Activated T-cell treated with anti-CD3 and anti-CD28 coated beads, Interleukin-2, amount 50 U/mL, for 48 hours (primary cell): ENCODE data around the gene HOXC13.

ENCODE experiments used
- DNase-seq, 2 experiments: peaks; one replicate each; pipeline ENCODE4 v3.0.0-alpha.2; 2020

Gene HOXC13

DNA sequence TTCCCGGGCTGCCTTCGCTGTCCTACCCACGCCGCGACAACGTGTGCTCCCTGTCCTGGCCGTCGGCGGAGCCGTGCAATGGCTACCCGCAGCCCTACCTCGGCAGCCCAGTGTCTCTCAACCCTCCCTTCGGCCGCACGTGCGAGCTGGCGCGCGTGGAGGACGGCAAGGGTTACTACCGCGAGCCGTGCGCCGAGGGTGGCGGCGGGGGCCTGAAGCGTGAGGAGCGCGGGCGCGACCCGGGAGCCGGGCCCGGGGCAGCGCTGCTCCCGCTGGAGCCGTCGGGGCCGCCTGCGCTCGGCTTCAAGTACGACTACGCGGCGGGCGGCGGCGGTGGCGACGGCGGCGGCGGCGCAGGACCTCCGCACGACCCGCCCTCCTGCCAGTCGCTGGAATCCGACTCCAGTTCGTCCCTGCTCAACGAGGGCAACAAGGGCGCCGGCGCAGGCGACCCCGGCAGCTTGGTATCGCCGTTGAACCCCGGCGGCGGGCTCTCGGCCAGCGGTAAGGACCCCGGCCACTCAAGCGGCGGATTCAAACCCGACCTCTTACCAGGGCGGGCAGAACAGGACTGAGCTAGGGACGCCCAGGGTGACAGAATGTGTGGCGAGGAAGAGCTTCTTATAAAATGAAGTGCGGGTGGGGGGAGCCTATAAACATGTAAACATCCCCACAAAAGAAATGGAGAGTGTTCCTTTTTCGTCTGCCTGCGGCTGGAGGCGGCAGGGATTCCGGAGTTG lies 16.6 kb downstream of the HOXC13 start:
- DNase-seq, result no peak

DNA sequence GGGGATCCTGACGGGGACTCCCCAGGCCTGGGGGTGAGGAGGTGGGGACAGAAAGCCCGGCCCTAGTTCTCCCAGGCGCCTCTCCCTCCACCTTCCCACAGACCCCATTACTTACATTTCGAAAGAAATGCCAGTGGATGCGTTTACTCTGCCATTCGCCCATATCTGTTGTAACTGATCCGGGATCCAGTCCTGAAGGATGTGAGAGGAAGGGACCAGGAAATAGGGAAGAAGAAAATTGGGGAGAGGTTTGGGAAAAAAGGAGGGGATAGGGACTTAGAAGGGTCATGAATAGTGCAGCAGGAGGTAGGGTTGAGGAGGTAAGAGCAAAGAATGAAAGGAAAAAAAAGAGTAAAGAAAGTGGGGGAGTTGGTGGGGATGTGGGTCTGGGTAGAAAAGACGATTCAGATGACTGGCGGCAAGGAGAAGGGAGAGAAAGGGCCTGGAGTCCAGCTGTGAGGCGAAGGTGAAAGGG lies 17.2 kb downstream of the HOXC13 start:
- DNase-seq, result no peak

GRCh38 chr12:53956251-53956887 lies 17.7 kb downstream of the HOXC13 start:
- no peak for DNase-seq

- no peak for DNase-seq
These were observed 18.4 kb downstream of the HOXC13 start for GRCh38 chr12:53956914-53957536.

DNA sequence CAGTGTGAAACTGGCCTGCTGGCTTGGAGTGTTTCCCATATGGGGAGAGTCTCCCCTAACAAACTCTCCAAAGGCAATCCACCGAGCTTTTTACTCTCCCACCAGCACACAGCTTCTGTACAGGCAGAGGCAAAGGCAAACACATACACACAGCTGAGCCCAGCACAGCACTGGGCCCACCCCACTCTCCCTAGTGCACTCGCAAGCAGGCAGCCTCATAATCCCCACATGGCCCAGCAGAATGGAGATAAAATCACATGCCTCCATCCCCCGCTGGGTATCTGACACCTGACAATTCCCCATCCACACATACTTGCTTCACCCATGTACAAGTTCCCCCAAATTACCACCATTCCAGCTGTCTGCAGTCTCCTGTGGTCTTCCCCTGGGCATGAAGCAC lies 19.5 kb downstream of the HOXC13 start:
- DNase-seq, result no peak

GRCh38 chr12:53959314-53959713 lies 20.7 kb downstream of the HOXC13 start:
- DNase-seq, result no peak

DNA sequence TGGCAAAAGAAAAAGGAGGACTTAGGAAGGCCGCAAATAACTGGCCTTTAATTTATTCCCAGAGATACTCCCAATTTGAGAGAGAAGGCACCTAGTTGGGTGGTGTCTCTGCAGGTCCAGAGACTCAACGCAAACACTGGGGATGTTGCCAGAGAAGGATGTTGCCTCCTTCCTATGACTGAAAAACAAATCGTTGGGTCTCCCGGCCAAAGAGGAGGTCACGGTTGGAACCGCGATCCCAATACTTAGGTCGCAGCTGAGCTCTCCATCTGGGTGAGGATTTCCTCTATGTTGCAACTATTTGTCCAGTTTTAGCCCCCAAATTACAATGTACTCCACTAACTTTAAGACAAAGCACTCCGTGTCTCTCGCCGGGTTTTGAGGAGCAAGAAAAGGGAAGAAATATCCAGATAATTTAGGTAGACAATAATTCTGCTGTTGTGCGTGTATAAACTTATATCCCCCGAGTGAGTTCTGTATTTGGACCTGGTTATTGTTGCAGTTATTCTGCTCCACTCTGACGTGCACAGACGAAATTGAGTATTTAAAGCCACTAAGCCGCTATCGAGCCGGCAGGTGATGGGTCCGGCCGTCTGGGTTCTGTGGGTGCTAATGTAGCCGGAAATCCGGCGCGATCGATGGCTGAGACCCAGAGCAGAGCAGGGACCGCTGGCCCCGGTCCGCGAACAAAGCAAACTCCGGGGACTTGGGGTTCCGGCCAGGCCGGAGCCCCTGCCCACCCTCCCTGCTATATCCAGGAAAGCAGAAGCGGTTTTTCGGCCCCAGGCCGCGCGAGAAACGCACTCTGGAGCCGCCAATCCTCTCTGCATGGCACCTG lies 21.8 kb downstream of the HOXC13 start:
- no peak for DNase-seq

DNA sequence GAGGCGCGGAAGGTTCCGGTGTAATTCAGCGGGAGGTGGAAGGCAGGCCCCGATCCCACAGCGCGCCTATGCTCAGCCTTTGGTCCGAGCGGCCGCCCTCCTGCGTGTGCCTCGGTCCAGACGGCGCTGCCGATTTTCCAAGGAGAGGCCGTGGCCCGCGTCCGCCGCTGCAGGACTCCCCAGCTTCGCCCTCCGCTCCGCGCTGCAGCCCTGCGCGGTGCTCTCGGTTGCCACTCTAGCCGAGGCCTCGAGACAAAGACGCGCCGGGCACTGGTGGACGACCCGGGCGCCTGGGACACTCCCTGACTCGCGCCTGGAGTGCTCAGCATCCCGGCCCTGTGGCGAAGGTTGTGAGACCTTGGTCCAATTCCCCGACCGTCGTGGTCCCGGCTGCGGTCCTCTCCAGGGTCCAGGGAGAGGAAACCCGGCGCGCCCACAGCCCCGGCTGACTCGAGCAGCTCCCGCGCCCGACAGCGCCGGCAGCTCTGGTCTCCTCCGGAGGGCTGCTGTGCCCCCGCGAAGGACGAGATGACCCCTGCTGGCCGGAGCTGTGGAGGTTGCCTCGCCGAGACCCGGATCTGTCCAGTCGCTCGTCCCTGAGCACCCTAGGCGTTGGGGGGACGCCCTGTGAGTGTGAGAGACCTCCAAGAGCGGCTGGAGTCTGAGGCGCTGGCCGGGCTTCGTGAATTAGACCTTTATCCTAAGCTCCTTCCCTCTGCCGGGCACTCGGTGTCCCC lies 22.6 kb downstream of the HOXC13 start:
- DNase-seq, result no peak

GRCh38 chr12:53963005-53963404 lies 24.4 kb downstream of the HOXC13 start:
- no peak for DNase-seq

- no peak for DNase-seq
These were observed 25.0 kb downstream of the HOXC13 start for GRCh38 chr12:53963434-53964314.

DNA sequence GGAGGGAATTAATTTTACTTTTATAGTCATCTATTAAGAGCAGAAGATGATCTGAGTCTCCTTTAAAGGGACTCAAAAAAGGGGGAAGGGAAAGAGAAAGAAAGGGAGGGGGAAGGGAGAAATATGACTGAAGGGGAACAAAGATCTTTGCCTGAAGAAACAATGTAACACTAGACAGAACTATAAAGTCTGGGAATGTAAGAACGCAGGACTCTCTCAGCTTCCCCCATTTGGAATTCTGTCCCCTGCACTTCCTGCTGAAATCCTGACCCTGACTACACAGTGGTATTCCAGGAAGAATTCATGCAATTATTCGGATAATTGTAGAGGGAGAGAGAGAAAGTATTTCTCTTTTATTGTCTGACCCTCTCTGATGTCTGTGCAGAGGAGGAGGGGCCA lies 25.7 kb downstream of the HOXC13 start:
- DNase-seq, result no peak

GRCh38 chr12:53965281-53966084 lies 26.9 kb downstream of the HOXC13 start:
- DNase-seq, result no peak

- no peak for DNase-seq
These were observed 27.4 kb downstream of the HOXC13 start for GRCh38 chr12:53966085-53966384.

- no peak for DNase-seq
These were observed 27.9 kb downstream of the HOXC13 start for GRCh38 chr12:53966385-53967133.

DNA sequence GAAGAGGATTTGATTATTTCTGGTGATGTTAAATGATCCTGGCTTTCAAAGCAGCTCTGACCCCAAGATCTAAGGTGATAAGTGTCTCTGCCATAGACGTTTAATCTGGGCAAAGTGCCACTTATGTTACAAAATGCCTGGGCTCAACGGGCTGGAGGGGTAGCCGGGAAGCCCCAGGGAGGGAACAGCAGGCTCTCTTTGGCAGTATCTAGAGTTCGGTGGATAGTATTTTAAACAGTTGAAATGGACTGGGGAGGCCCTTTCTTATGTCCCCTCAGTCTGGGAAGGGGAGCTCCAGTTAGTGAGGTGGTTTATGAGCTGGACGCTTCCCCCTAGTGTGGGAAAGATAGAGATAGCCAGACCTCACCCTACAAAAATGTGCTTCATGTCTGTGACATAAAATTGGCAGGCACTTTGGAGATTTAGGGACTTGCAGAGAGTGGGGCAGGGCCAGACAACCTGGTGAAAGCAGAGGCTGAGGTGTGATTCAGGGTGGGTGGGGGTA lies 28.8 kb downstream of the HOXC13 start:
- no peak for DNase-seq

GRCh38 chr12:53968214-53969127 lies 29.8 kb downstream of the HOXC13 start:
- DNase-seq, result no peak

DNA sequence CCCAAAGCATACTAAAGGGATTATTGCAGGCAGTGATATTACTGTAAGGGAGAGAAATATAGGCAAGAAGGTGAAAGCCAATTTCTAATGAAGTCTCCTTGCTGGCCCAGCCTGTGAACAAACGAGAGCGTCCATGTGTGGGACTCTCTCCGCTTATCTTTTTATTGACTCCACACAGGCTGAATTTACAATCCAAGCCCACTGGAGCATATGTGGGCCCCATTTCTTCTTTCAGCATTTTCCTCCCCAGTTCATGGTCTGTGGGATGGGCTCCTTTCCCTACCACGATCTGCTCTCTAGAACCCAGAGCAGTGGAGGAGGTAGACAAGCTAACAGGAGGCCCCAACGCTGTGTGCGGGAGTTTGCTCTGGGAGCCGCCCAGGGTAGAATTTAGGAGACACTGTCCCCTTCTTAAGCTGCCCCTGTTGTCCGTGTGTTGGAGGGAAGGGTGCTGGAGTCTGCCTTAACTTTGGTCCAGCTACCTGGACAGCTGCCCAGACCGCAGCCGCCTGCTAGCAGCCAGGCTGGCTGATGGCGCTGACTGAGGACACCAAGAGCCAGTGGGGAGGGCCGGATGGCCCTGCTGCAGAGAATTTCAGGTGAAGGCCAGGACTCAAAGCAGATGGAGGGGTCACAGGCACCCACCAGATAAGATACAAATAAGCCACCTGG lies 31.1 kb downstream of the HOXC13 start:
- no peak for DNase-seq

DNA sequence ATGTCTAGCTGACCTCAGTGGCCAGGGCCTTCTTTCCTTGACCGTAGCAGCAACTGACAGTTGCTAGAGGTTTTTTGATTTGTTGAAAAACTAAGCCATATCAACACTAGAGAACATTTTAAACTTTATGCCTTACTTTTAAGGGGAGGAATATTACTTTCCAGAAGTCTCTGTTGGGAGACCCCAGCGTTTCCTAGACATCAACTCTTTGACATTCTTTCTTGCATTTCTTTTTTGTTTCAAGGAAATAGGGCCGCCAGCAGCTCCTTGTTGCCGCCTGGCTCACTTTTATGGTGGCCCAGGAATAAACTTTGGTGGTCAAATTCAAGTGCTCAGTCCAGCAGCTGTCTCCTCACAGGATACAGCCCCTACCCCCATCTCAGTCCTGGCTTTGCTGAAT lies 31.8 kb downstream of the HOXC13 start:
- DNase-seq, result no peak
